H1 (cell line): ENCODE measurements around the gene RNF144A. TPM values are rescaled to one million over a fixed set of nuclear protein-coding genes. Genes with fewer than 3 reads are reported as not detected.

Source experiments
- CTCF ChIA-PET: fragments of 300-600 bp; sonication (Branson Sonifier 250); formaldehyde crosslinking; loops from one replicate; lab custom pipeline; 2021; ENCODE audit not compliant: partially characterized antibody; lab: Charles Lee
- POLR2A ChIA-PET: fragments of 300-600 bp; sonication (Branson Sonifier 250); formaldehyde crosslinking; loops from one replicate; lab custom pipeline; 2021; ENCODE audit warnings: inconsistent platforms; ENCODE audit not compliant: partially characterized antibody; lab: Charles Lee
- DNase-seq, 2 experiments: peaks; one replicate each; pipeline versions ENCODE4 v3.0.0 to v3.0.0-alpha.2; 2010 to 2022; ENCODE audit warnings: low spot score in 2 of 2, low read depth in 1 of 2, mixed read lengths in 1 of 2
- FAIRE-seq: peaks from 2 replicates; lab custom pipeline; 2011; peaks lifted over from hg19 to GRCh38; lab: Jason Lieb, UNC
- H2AFZ ChIP-seq: 2 replicates; pipeline ENCODE4 v1.8.1; 2012; ENCODE audit warnings: low read length, inconsistent platforms
- H2AK5ac ChIP-seq: 2 replicates; pipeline ENCODE4 v1.6.1; 2013; ENCODE audit warnings: low read depth, low read length
- H2BK120ac ChIP-seq: replicated peaks from 2 replicates; pipeline ENCODE3; 2013; ENCODE audit warnings: low read depth, low read length, inconsistent platforms
- H2BK12ac ChIP-seq: 2 replicates; pipeline ENCODE4 v1.6.1; 2013; ENCODE audit warnings: low read depth, low read length
- H2BK15ac ChIP-seq: 2 replicates; pipeline ENCODE4 v1.6.1; 2013; ENCODE audit warnings: low read length
- H2BK20ac ChIP-seq: 2 replicates; pipeline ENCODE4 v1.6.1; 2013; ENCODE audit warnings: low read length
- H2BK5ac ChIP-seq: 2 replicates; pipeline ENCODE4 v1.6.1; 2013; ENCODE audit warnings: low read depth, low read length
- H3K14ac ChIP-seq: 2 replicates; pipeline ENCODE4 v1.6.1; 2013; ENCODE audit warnings: inconsistent platforms; ENCODE audit not compliant: insufficient read length
- H3K18ac ChIP-seq: 2 replicates; pipeline ENCODE4 v1.6.1; 2013; ENCODE audit warnings: low read length; ENCODE audit errors: extremely low read depth
- H3K23ac ChIP-seq: 2 replicates; pipeline ENCODE4 v1.6.1; 2013; ENCODE audit warnings: inconsistent platforms; ENCODE audit not compliant: insufficient read length
- H3K23me2 ChIP-seq: 2 replicates; pipeline ENCODE4 v1.6.1; 2013; ENCODE audit warnings: low read depth, low read length
- H3K27ac ChIP-seq: 2 replicates; pipeline ENCODE4 v1.6.1; 2011; ENCODE audit warnings: low read depth, low read length, inconsistent platforms
- H3K27me3 ChIP-seq, 4 experiments: replicated peaks in 1 of 4; 1 replicate in 1 of 4; 2 replicates in 3 of 4; pipeline versions ENCODE4 v1.6.1 to v1.8.1; 2011 to 2013; ENCODE audit warnings: low read length in 3 of 4, mild to moderate bottlenecking in 3 of 4, inconsistent platforms in 2 of 4, mixed read lengths in 2 of 4, moderate library complexity in 1 of 4; ENCODE audit not compliant: control insufficient read depth in 3 of 4, insufficient read depth in 3 of 4; ENCODE audit errors: extremely low read depth in 1 of 4
- H3K36me3 ChIP-seq, 4 experiments: 2 replicates each; pipeline versions ENCODE4 v1.6.1 to v1.8.1; 2011 to 2013; ENCODE audit warnings: mild to moderate bottlenecking in 4 of 4, low read length in 3 of 4, moderate library complexity in 2 of 4, control low read depth in 1 of 4, inconsistent platforms in 1 of 4; ENCODE audit not compliant: insufficient read depth in 4 of 4, control insufficient read depth in 2 of 4
- H3K4ac ChIP-seq: replicated peaks from 2 replicates; pipeline ENCODE3; 2013; ENCODE audit warnings: low read length, low read depth, mixed read lengths, inconsistent platforms; ENCODE audit not compliant: insufficient read length
- H3K4me1 ChIP-seq, 4 experiments: replicated peaks in 1 of 4; 1 replicate in 1 of 4; 2 replicates in 3 of 4; pipeline versions ENCODE4 v1.6.1 to v1.8.1; 2011 to 2013; ENCODE audit warnings: low read length in 3 of 4, inconsistent platforms in 2 of 4, mixed read lengths in 1 of 4; ENCODE audit not compliant: insufficient read depth in 4 of 4, control insufficient read depth in 3 of 4
- H3K4me2 ChIP-seq, 2 experiments: 2 replicates each; pipeline versions ENCODE4 v1.6.1 to v1.8.1; 2011 to 2013; ENCODE audit warnings: low read depth in 2 of 2, low read length in 2 of 2, control low read depth in 1 of 2, inconsistent platforms in 1 of 2, mild to moderate bottlenecking in 1 of 2; ENCODE audit not compliant: insufficient read depth in 1 of 2
- H3K4me3 ChIP-seq, 4 experiments: fragments of 200-600, 300-600 bp in 1 of 4; sonication (generic), shearing (Covaris generic), sonication (Bioruptor Twin) in 1 of 4; 2 replicates each; pipeline versions ENCODE4 v1.5.1 to v1.8.1; 2011 to 2016; ENCODE audit warnings: low read length in 4 of 4, low read depth in 3 of 4, control low read depth in 2 of 4, inconsistent platforms in 2 of 4, mild to moderate bottlenecking in 2 of 4, mixed read lengths in 1 of 4, moderate library complexity in 1 of 4; ENCODE audit not compliant: insufficient read depth in 2 of 4; ENCODE audit errors: extremely low read depth in 1 of 4
- H3K56ac ChIP-seq: replicated peaks from 2 replicates; pipeline ENCODE3; 2013; ENCODE audit warnings: low read depth, mild to moderate bottlenecking, mixed read lengths, low read length, inconsistent platforms; ENCODE audit not compliant: insufficient read length
- H3K79me1 ChIP-seq: 2 replicates; pipeline ENCODE4 v1.6.1; 2013; ENCODE audit warnings: low read depth, low read length, control low read depth
- H3K79me2 ChIP-seq, 2 experiments: 2 replicates each; pipeline versions ENCODE4 v1.6.1 to v1.8.1; 2012 to 2013; ENCODE audit warnings: low read length in 2 of 2, mild to moderate bottlenecking in 2 of 2, inconsistent platforms in 1 of 2; ENCODE audit not compliant: insufficient read depth in 2 of 2, control insufficient read depth in 1 of 2
- H3K9ac ChIP-seq, 4 experiments: replicated peaks in 1 of 4; 1 replicate in 1 of 4; 2 replicates in 3 of 4; pipeline versions ENCODE4 v1.6.1 to v1.8.1; 2011 to 2013; ENCODE audit warnings: low read depth in 3 of 4, low read length in 3 of 4, control low read depth in 2 of 4, mild to moderate bottlenecking in 2 of 4, moderate library complexity in 2 of 4, inconsistent platforms in 1 of 4; ENCODE audit errors: extremely low read depth in 1 of 4
- H3K9me3 ChIP-seq, 2 experiments: 2 replicates each; pipeline versions ENCODE4 v1.6.1 to v1.8.1; 2012 to 2013; ENCODE audit warnings: mild to moderate bottlenecking in 2 of 2, moderate library complexity in 2 of 2, control low read depth in 1 of 2, inconsistent platforms in 1 of 2, low read depth in 1 of 2, low read length in 1 of 2, mixed read lengths in 1 of 2; ENCODE audit not compliant: insufficient read depth in 2 of 2
- H4K20me1 ChIP-seq, 2 experiments: replicated peaks in 1 of 2; 2 replicates each; pipeline versions ENCODE3 to v1.8.1; 2011 to 2013; ENCODE audit warnings: inconsistent platforms in 2 of 2, low read length in 2 of 2, mild to moderate bottlenecking in 1 of 2; ENCODE audit not compliant: insufficient read depth in 2 of 2, control insufficient read depth in 1 of 2
- H4K5ac ChIP-seq: 2 replicates; pipeline ENCODE4 v1.6.1; 2013; ENCODE audit warnings: low read length, low read depth, mixed read lengths, inconsistent platforms; ENCODE audit not compliant: insufficient read length
- H4K8ac ChIP-seq: 2 replicates; pipeline ENCODE4 v1.8.0; 2013; ENCODE audit warnings: mild to moderate bottlenecking, moderate library complexity, low read length, inconsistent platforms; ENCODE audit not compliant: insufficient read depth; ENCODE audit errors: extremely low read depth
- H4K91ac ChIP-seq: replicated peaks from 2 replicates; pipeline ENCODE3; 2013; ENCODE audit warnings: low read length, mixed read lengths, inconsistent platforms; ENCODE audit not compliant: insufficient read length
- ATF2 ChIP-seq: IDR thresholded peaks from 2 replicates; pipeline ENCODE4 v1.6.1; 2012; ENCODE audit warnings: low read length, inconsistent platforms
- ATF3 ChIP-seq: IDR thresholded peaks from 2 replicates; pipeline ENCODE4 v1.6.1; 2011; ENCODE audit warnings: low read depth, mild to moderate bottlenecking, low read length; ENCODE audit not compliant: insufficient read depth
- CHD2 ChIP-seq: IDR thresholded peaks from 2 replicates; pipeline ENCODE4 v1.6.1; 2012; ENCODE audit warnings: low read length, improper control_type of control experiment
- FOSL1 ChIP-seq: IDR thresholded peaks from 2 replicates; pipeline ENCODE4 v1.6.1; 2011; ENCODE audit warnings: mild to moderate bottlenecking, low read depth, low read length, moderate library complexity; ENCODE audit not compliant: insufficient read depth
- RAD21 ChIP-seq, 2 experiments: IDR thresholded peaks in 1 of 2; conservative IDR thresholded peaks in 1 of 2; 2 replicates each; pipeline ENCODE4 v1.6.1; 2011; ENCODE audit warnings: low read depth in 2 of 2, low read length in 2 of 2, improper control_type of control experiment in 1 of 2, inconsistent platforms in 1 of 2, mild to moderate bottlenecking in 1 of 2, moderate library complexity in 1 of 2
- WGBS, 2 experiments: shearing (Covaris generic) in 1 of 2; methylation state at CpG; one replicate each; pipeline versions ENCODE4 v1.1.6 to v1.1.7; 2013 to 2015; ENCODE audit warnings: low lambda C conversion rate in 2 of 2, mixed read lengths in 2 of 2, inconsistent platforms in 1 of 2, low coverage in 1 of 2, missing lambda C conversion rate in 1 of 2; ENCODE audit not compliant: insufficient replicate concordance in 2 of 2, insufficient coverage in 1 of 2, insufficient read length in 1 of 2; ENCODE audit errors: extremely low coverage in 1 of 2, missing lambda C conversion rate in 1 of 2; 5-methylcytosine and 5-hydroxymethylcytosine counted together
- polyA plus RNA-seq, 7 experiments: library from polyadenylated mRNA; depleted of rRNA in 3 of 7; stranded (reverse) in 5 of 7; unstranded in 2 of 7; fragments of >200 nt in 5 of 7; fragments of 200-250 nt in 2 of 7; gene quantifications; 1 replicate in 5 of 7; 2 replicates in 1 of 7; 4 replicates in 1 of 7; pipeline versions ENCODE4 v1.2.1 to v1.2.3, GENCODE V29; 2011 to 2013; ENCODE audit warnings: missing spikeins in 2 of 7, mixed read lengths in 2 of 7
- total RNA-seq: library from RNA; stranded (reverse); fragmentation: NEBNext Ultra II Directional; extraction: Animal tissue kit (Norgen Biotek cat#: 25700); gene quantifications from 2 replicates; pipeline ENCODE4 v1.2.1, GENCODE V29; 2021

RNF144A gene
- total and polyA plus RNA-seq, 2 of the 8 experiments (the other 6 are each of a cell fraction or from before 2014, with no cell fraction given), result 14.0 to 15.0 TPM

GRCh38 chr2:6919901-6920742 is 2.9 kb downstream of the RNF144A start:
- peaks cover 2 to 8% of the 10 kb centered on the region in 2 experiments for H4K20me1 ChIP-seq
- no peaks in the 10 kb centered on the region for H3K36me3 ChIP-seq
- H2AK5ac ChIP-seq, result no peak overlapping the region
- no peak overlapping the region for H3K23ac ChIP-seq
- H2BK12ac ChIP-seq, result no peak overlapping the region
- no peaks in the 10 kb centered on the region for H3K9me3 ChIP-seq
- peaks cover 3 to 14% (median 8%) of the 10 kb centered on the region in 4 experiments for H3K4me1 ChIP-seq
- no peak overlapping the region for H3K4ac ChIP-seq
- H4K91ac ChIP-seq, result no peak overlapping the region
- peaks cover 7% of the 10 kb centered on the region; the same call in 1 of the 2 replicates for H3K79me1 ChIP-seq
- H2BK120ac ChIP-seq, result no peak overlapping the region
- H2AFZ ChIP-seq, result no peak overlapping the region
- no peak overlapping the region for H3K9ac ChIP-seq
- ChIA-PET POLR2A (interaction anchor here (1.4 to 2.5 kb wide), 2 partner anchors 9 to 113 kb away, joined by 3 to 7 read pairs; no protein-coding TSS in a partner anchor), CTCF (interaction anchor here (0.6 to 3.9 kb wide), 14 partner anchors 10 to 279 kb away, joined by 3 to 16 read pairs (median 4); no protein-coding TSS in a partner anchor)
- peaks cover 0 to 15% of the 10 kb centered on the region in 2 experiments; a peak in 2 of 4 replicates for H3K79me2 ChIP-seq
- no peak overlapping the region for H3K14ac ChIP-seq
- no peak overlapping the region; a peak in 1 of 4 replicates for H3K4me2 ChIP-seq
- DNase-seq, result no peak
- no peak overlapping the region for H2BK15ac ChIP-seq
- no peak overlapping the region for H2BK5ac ChIP-seq
- H3K18ac ChIP-seq, result no peak overlapping the region
- H3K56ac ChIP-seq, result no peak overlapping the region
- peaks cover 6% of the 10 kb centered on the region for H3K23me2 ChIP-seq
- no peak overlapping the region for H4K5ac ChIP-seq
- no peak for TF ChIP-seq ATF3
- TF ChIP-seq RAD21 (IDR thresholded peaks at IDR 0.05 in 1 of 2, conservative IDR thresholded peaks at IDR 0.05 in 1 of 2; ENCODE audit: low read depth in 2 of 2, low read length in 2 of 2), result no peak
- no peak for TF ChIP-seq FOSL1
- no peak for TF ChIP-seq CHD2
- TF ChIP-seq ATF2, result no peak
- no peak overlapping the region for H3K27ac ChIP-seq
- H3K4me3 ChIP-seq, result no peak overlapping the region
- H3K27me3 ChIP-seq, result peaks cover 0 to 12% (median under 1%) of the 10 kb centered on the region in 4 experiments; a peak in 2 of 7 replicates
- no peak overlapping the region for H4K8ac ChIP-seq
- 76% methylated on average over 12 of the region's 12 CpGs; no CpG with 5 or more reads in 1 of the 2 experiments for WGBS, 2 experiments
- H2BK20ac ChIP-seq, result no peak overlapping the region
- no peak for FAIRE-seq
